Endothelial cell of umbilical vein (primary cell): ENCODE results near the gene MOB2. TPM values are rescaled to one million over a fixed set of nuclear protein-coding genes. Genes with fewer than 3 reads are reported as not detected.

Experiments used
- BruUV-seq: library from RNA; stranded (reverse); fragments of 400-500 nt; replicated peaks from 2 replicates; lab custom pipeline; 2021; lab: Mats Ljungman, UMichigan
- CTCF ChIA-PET: fragments of 300-600, 350-600 bp; sonication (Branson Sonifier 250); formaldehyde crosslinking; loops from one replicate; lab custom pipeline; 2021; ENCODE audit warnings: antibody characterized with exemption, inconsistent platforms; lab: Charles Lee
- POLR2A ChIA-PET: fragments of 300-600, 350-600 bp; sonication (Branson Sonifier 250); formaldehyde crosslinking; loops from one replicate; lab custom pipeline; 2021; ENCODE audit warnings: antibody characterized with exemption, inconsistent platforms; lab: Charles Lee
- DNase-seq: peaks from one replicate; pipeline ENCODE4 v3.0.0-alpha.2; 2011; ENCODE audit warnings: low read depth, low spot score
- FAIRE-seq: peaks from 2 replicates; lab custom pipeline; 2011; peaks lifted over from hg19 to GRCh38; lab: Jason Lieb, UNC
- H2AFZ ChIP-seq: 2 replicates; pipeline ENCODE4 v1.6.0; 2012; ENCODE audit warnings: low read depth, low read length, control low read depth, inconsistent platforms
- H3K27ac ChIP-seq: 2 replicates; pipeline ENCODE4 v1.5.1; 2011; ENCODE audit warnings: low read depth, mild to moderate bottlenecking, control low read depth, low read length, moderate library complexity; ENCODE audit not compliant: insufficient read depth
- H3K27me3 ChIP-seq, 2 experiments: 2 replicates each; pipeline versions ENCODE4 v1.6.0 to v1.6.1; 2011; ENCODE audit warnings: low read length in 2 of 2, mixed read lengths in 1 of 2; ENCODE audit not compliant: control insufficient read depth in 2 of 2, insufficient read depth in 2 of 2
- H3K36me3 ChIP-seq, 2 experiments: 2 replicates in 1 of 2; 3 replicates in 1 of 2; pipeline ENCODE4 v1.5.1; 2011; ENCODE audit warnings: low read length in 2 of 2, mild to moderate bottlenecking in 1 of 2, moderate library complexity in 1 of 2; ENCODE audit not compliant: control insufficient read depth in 2 of 2, insufficient read depth in 2 of 2; ENCODE audit errors: extremely low read depth in 1 of 2
- H3K4me1 ChIP-seq: 3 replicates; pipeline ENCODE4 v1.5.1; 2011; ENCODE audit warnings: mild to moderate bottlenecking, low read length; ENCODE audit not compliant: control insufficient read depth, insufficient read depth; ENCODE audit errors: extremely low read depth
- H3K4me2 ChIP-seq: 2 replicates; pipeline ENCODE4 v1.6.1; 2011; ENCODE audit warnings: low read length, control low read depth, mixed read lengths; ENCODE audit not compliant: insufficient read depth
- H3K4me3 ChIP-seq, 3 experiments: fragments of 200-600 bp in 1 of 3; sonication (generic), shearing (Covaris generic) in 1 of 3; replicated peaks in 1 of 3; 2 replicates each; pipeline ENCODE4 v1.5.1; 2011 to 2016; ENCODE audit warnings: control low read depth in 3 of 3, low read length in 3 of 3, mild to moderate bottlenecking in 2 of 3, inconsistent platforms in 1 of 3, low read depth in 1 of 3, moderate library complexity in 1 of 3; ENCODE audit not compliant: insufficient read depth in 1 of 3
- H3K79me2 ChIP-seq: 2 replicates; pipeline ENCODE4 v1.6.0; 2012; ENCODE audit warnings: low read length, inconsistent platforms; ENCODE audit not compliant: control insufficient read depth, insufficient read depth
- H3K9ac ChIP-seq: replicated peaks from 2 replicates; pipeline ENCODE3; 2011; ENCODE audit warnings: low read length, control low read depth; ENCODE audit not compliant: insufficient read depth; ENCODE audit errors: extremely low read depth
- H3K9me1 ChIP-seq: replicated peaks from 3 replicates; pipeline ENCODE4 v1.6.0; 2011; ENCODE audit warnings: mild to moderate bottlenecking, low read length; ENCODE audit not compliant: control insufficient read depth, insufficient read depth; ENCODE audit errors: extremely low read depth
- H3K9me3 ChIP-seq: replicated peaks from 2 replicates; pipeline ENCODE4 v1.5.1; 2012; ENCODE audit warnings: low read length, inconsistent platforms; ENCODE audit not compliant: control insufficient read depth, insufficient read depth
- H4K20me1 ChIP-seq: replicated peaks from 2 replicates; pipeline ENCODE3; 2011; ENCODE audit warnings: mild to moderate bottlenecking, low read length; ENCODE audit not compliant: control insufficient read depth, insufficient read depth; ENCODE audit errors: extremely low read depth
- CTCF ChIP-seq, 2 donors: IDR thresholded peaks; 1 replicate in 1 of 2; 2 replicates in 1 of 2; pipeline ENCODE4 v1.5.1; 2011; ENCODE audit warnings: low read length in 2 of 2, mild to moderate bottlenecking in 2 of 2, moderate library complexity in 2 of 2, control low read depth in 1 of 2, inconsistent platforms in 1 of 2, low read depth in 1 of 2; ENCODE audit not compliant: insufficient read depth in 1 of 2; ENCODE audit errors: extremely low read depth in 1 of 2
- EZH2 ChIP-seq: IDR thresholded peaks from 2 replicates; pipeline ENCODE4 v1.6.1; 2012; ENCODE audit warnings: borderline replicate concordance, low read depth, mild to moderate bottlenecking, moderate library complexity, low read length, inconsistent platforms; ENCODE audit not compliant: severe bottlenecking
- FOS ChIP-seq: IDR thresholded peaks from 2 replicates; pipeline ENCODE4 v1.6.1; 2011; ENCODE audit warnings: mild to moderate bottlenecking, low read length, moderate library complexity, borderline replicate concordance; ENCODE audit not compliant: insufficient read depth
- GATA2 ChIP-seq: IDR thresholded peaks from 2 replicates; pipeline ENCODE4 v1.7.0; 2011; ENCODE audit warnings: low read depth, mild to moderate bottlenecking, moderate library complexity, mixed read lengths, low read length; ENCODE audit not compliant: insufficient read length, insufficient read depth
- JUN ChIP-seq: IDR thresholded peaks from 2 replicates; pipeline ENCODE4 v1.6.1; 2011; ENCODE audit warnings: borderline replicate concordance, low read depth; ENCODE audit not compliant: insufficient read length, insufficient read depth
- MAX ChIP-seq: IDR thresholded peaks from 2 replicates; pipeline ENCODE4 v1.6.1; 2011; ENCODE audit not compliant: insufficient read depth, insufficient read length
- MYC ChIP-seq: IDR thresholded peaks from one replicate; pipeline ENCODE4 v1.6.1; 2011; ENCODE audit warnings: mild to moderate bottlenecking, low read depth, low read length
- POLR2A ChIP-seq: IDR thresholded peaks from 2 replicates; pipeline ENCODE4 v1.6.1; 2012; ENCODE audit warnings: low read depth, mild to moderate bottlenecking, control low read depth, low read length
- POLR2AphosphoS5 ChIP-seq: IDR thresholded peaks from 2 replicates; pipeline ENCODE4 v1.6.1; 2012; ENCODE audit warnings: low read depth, mild to moderate bottlenecking, control low read depth, low read length, moderate library complexity; ENCODE audit not compliant: insufficient read depth
- dilution Hi-C: fragments of 300-500 bp; cut with MboI; formaldehyde crosslinking; loops from one replicate; pipeline ENCODE4 v1.15.0; 2019; ENCODE audit warnings: low sequenced_read_pairs; ENCODE audit not compliant: extremely low pct_ligation_motif_present
- intact Hi-C: fragments of 100-400 bp; cut with micrococcal nuclease; formaldehyde crosslinking; loops from one replicate; pipeline ENCODE4 v1.10.0; 2022
- polyA plus RNA-seq, 4 experiments: library from polyadenylated mRNA; depleted of rRNA in 3 of 4; stranded (reverse) in 3 of 4; unstranded in 1 of 4; fragments of >200 nt; gene quantifications; 2 replicates each; pipeline versions ENCODE4 v1.2.1 to v1.2.3, GENCODE V29; 2011 to 2012; ENCODE audit warnings: missing spikeins in 1 of 4
- total RNA-seq: library from RNA; stranded (reverse); gene quantifications from 2 replicates; pipeline ENCODE4 v1.2.3, GENCODE V29; 2021

MOB2 gene
- total and polyA plus RNA-seq, 2 donors (not counting 3 experiments of a cell fraction or from before 2014, with no cell fraction given): 38.2 to 50.6 TPM

GRCh38 chr11:1534682-1535081 lies 48.1 kb upstream of the MOB2 start:
- dilution Hi-C loops: no loop called here

More at GRCh38 chr11:1534682-1535081, 48.1 kb upstream of the MOB2 start:
- ChIA-PET POLR2A (no interaction called here), CTCF (interaction anchor here (2.1 kb wide), 1 partner anchor 40 kb away, joined by 9 read pairs; no protein-coding TSS in a partner anchor)
- Histone ChIP-seq H3K9me1 (no peaks in the 10 kb centered on the region), H3K79me2 (peaks cover 55% of the 10 kb centered on the region), H3K9me3 (no peaks in the 10 kb centered on the region), H2AFZ (no peak overlapping the region), H3K9ac (no peak overlapping the region), H3K27me3 (peaks cover 7 to 8% of the 10 kb centered on the region in 2 experiments), H3K4me1 (peaks cover 7% of the 10 kb centered on the region), H3K27ac (no peak overlapping the region), H3K4me3 (no peak overlapping the region), H3K36me3 (peaks cover 0 to 2% of the 10 kb centered on the region in 2 experiments), H4K20me1 (no peaks in the 10 kb centered on the region), H3K4me2 (no peak overlapping the region)
- no TSS peak for BruUV-seq
- no peak for DNase-seq
- intact Hi-C loops: loop anchor here (5.0 kb wide), 1 partner anchor 38 kb away; the partner anchor contains the start of gene DUSP8
- TF ChIP-seq GATA2 (no peak), MYC (no peak), EZH2 (no peak), FOS (no peak), CTCF (IDR thresholded peaks at IDR 0.05; ENCODE audit: extremely low read depth in 1 of 2, insufficient read depth in 1 of 2, low read depth in 1 of 2, low read length in 2 of 2) (no peak), JUN (no peak), MAX (no peak), POLR2AphosphoS5 (no peak), POLR2A (no peak)
- FAIRE-seq: no peak
